ENCODE results near the gene ZNF581. TPM values are rescaled to one million over a fixed set of nuclear protein-coding genes. Genes with fewer than 3 reads are reported as not detected.

Gene ZNF581
- total RNA-seq, 1 donor from 2014 or later = 46.5 TPM

GRCh38 chr19:55674459-55674840, 31.0 kb downstream of the ZNF581 start:
- ChIA-PET CTCF (no interaction called here), POLR2A (interaction anchor here (1.1 kb wide), 2 partner anchors 18 to 20 kb away, joined by 3 to 6 read pairs; partner anchors contain the start of gene U2AF2)
- Mint-ChIP-seq H3K27me3 (no peaks in the 10 kb centered on the region), H3K4me1 (peaks cover 63% of the 10 kb centered on the region), H3K36me3 (ENCODE audit: low read depth) (peaks cover 72% of the 10 kb centered on the region), H3K4me3 (peak overlapping the region; percentile 50), H3K27ac (peak overlapping the region; percentile 74), H3K9me3 (no peaks in the 10 kb centered on the region)
- ATAC-seq (ENCODE audit: low read depth) = no peak
- intact Hi-C loops (cut with micrococcal nuclease) = loop anchor here (2.0 kb wide), 3 partner anchors 40 to 446 kb away; partner anchors contain the start of genes ZNF579 and ZNF787
- no peak for DNase-seq
- no peak for TF ChIP-seq CTCF (IDR thresholded peaks at IDR 0.05)

GRCh38 chr19:55674841-55675660, 31.6 kb downstream of the ZNF581 start, which contains the start of gene EPN1:
EPN1 (plus strand) TSS chr19:55675226; CDS start chr19:55678628, 3,402 bp downstream.
- peak; percentile 65 for ATAC-seq (ENCODE audit: low read depth)
- Mint-ChIP-seq H3K27me3 (no peaks in the 10 kb centered on the region), H3K36me3 (ENCODE audit: low read depth) (peaks cover 72% of the 10 kb centered on the region), H3K9me3 (no peaks in the 10 kb centered on the region), H3K4me1 (peaks cover 69% of the 10 kb centered on the region), H3K4me3 (peak within 1 kb of the TSS; percentile 89), H3K27ac (peak within 1 kb of the TSS; percentile 83)
- ChIA-PET POLR2A (interaction anchor here (1.1 to 2.1 kb wide), 3 partner anchors 19 to 21 kb away, joined by 3 to 10 read pairs (median 6); partner anchors contain the start of gene U2AF2), CTCF (no interaction called here)
- intact Hi-C loops (cut with micrococcal nuclease) = loop anchor here (1.0 to 2.0 kb wide), 5 partner anchors 20 to 446 kb away; partner anchors contain the start of genes U2AF2, ZNF579 and ZNF787
- TF ChIP-seq CTCF (IDR thresholded peaks at IDR 0.05) = no peak
- peak; percentile 93 for DNase-seq

- DNase-seq (no peak), ATAC-seq (ENCODE audit: low read depth) (no peak)
- Mint-ChIP-seq H3K36me3 (ENCODE audit: low read depth) (peaks cover 73% of the 10 kb centered on the region), H3K4me3 (peak overlapping the region; percentile 89), H3K27ac (peak overlapping the region; percentile 83), H3K9me3 (no peaks in the 10 kb centered on the region), H3K27me3 (no peaks in the 10 kb centered on the region), H3K4me1 (peaks cover 74% of the 10 kb centered on the region)
- intact Hi-C loops (cut with micrococcal nuclease) = loop anchor here (1.0 to 2.0 kb wide), 5 partner anchors 21 to 445 kb away; partner anchors contain the start of genes U2AF2, ZNF579 and ZNF787
- TF ChIP-seq CTCF (IDR thresholded peaks at IDR 0.05) = no peak
- ChIA-PET CTCF (no interaction called here), POLR2A (interaction anchor here (1.0 to 2.1 kb wide), 2 partner anchors 18 to 22 kb away, joined by 4 to 10 read pairs; no protein-coding TSS in a partner anchor)
Measured at GRCh38 chr19:55675661-55676354, 32.4 kb downstream of the ZNF581 start.

GRCh38 chr19:55676383-55676782, 32.9 kb downstream of the ZNF581 start:
- peaks cover 71% of the 10 kb centered on the region for H3K36me3 Mint-ChIP-seq (ENCODE audit: low read depth)
- ATAC-seq (ENCODE audit: low read depth) (no peak), DNase-seq (no peak)
- POLR2A ChIA-PET = interaction anchor here (1.0 to 2.1 kb wide), 2 partner anchors 19 to 22 kb away, joined by 4 to 10 read pairs; no protein-coding TSS in a partner anchor
- no peaks in the 10 kb centered on the region for H3K9me3 Mint-ChIP-seq
- H3K4me3 Mint-ChIP-seq = peak overlapping the region; percentile 89
- no peaks in the 10 kb centered on the region for H3K27me3 Mint-ChIP-seq
- H3K4me1 Mint-ChIP-seq = peaks cover 73% of the 10 kb centered on the region
- intact Hi-C loops (cut with micrococcal nuclease) = no loop called here
- no peak for TF ChIP-seq CTCF (IDR thresholded peaks at IDR 0.05)
- peak overlapping the region; percentile 83 for H3K27ac Mint-ChIP-seq
- CTCF ChIA-PET = interaction anchor here (2.4 kb wide), 1 partner anchor 22 kb away, joined by 6 read pairs; the partner anchor contains the start of gene U2AF2
